ENCODE data around the gene CGB2. TPM values are rescaled to one million over a fixed set of nuclear protein-coding genes. Genes with fewer than 3 reads are reported as not detected.

The CGB2 gene
- total and polyA plus RNA-seq, 2 of the 4 experiments (the other 2 are of a cell fraction): not detected

- H3K56ac ChIP-seq (ENCODE audit: extremely low read depth, insufficient read depth, low read length): no peak overlapping the region
- no peak overlapping the region for H2BK20ac ChIP-seq (ENCODE audit: low read depth, low read length)
- no peak overlapping the region for H3K14ac ChIP-seq (replicated peaks; ENCODE audit: low read depth, low read length)
- in situ Hi-C loops (cut with MboI; ENCODE audit: low sequenced_read_pairs): no loop called here
- no peaks in the 10 kb centered on the region for H3K79me1 ChIP-seq (ENCODE audit: low read depth in 1 of 2, low read length in 2 of 2)
- H2BK15ac ChIP-seq (ENCODE audit: low read depth, low read length): no peak overlapping the region
- H4K20me1 ChIP-seq (ENCODE audit: insufficient read depth, low read length): no peaks in the 10 kb centered on the region
- no peak overlapping the region for H3K4ac ChIP-seq (ENCODE audit: low read depth, low read length)
- no peak overlapping the region for H2AK9ac ChIP-seq (replicated peaks; ENCODE audit: low read depth, low read length, poor library complexity)
- peaks cover 68% of the 10 kb centered on the region for H3K27me3 ChIP-seq (ENCODE audit: control insufficient read depth, insufficient read depth, low read length)
- DNase-seq (no peak), ATAC-seq (ENCODE audit: low read depth) (no peak)
- dilution Hi-C loops (cut with HindIII; ENCODE audit: low sequenced_read_pairs, unreplicated experiment): no loop called here
- H2AFZ ChIP-seq (replicated peaks; ENCODE audit: low read length, poor library complexity): no peak overlapping the region
- H2BK120ac ChIP-seq (ENCODE audit: low read depth, low read length): no peak overlapping the region
- WGBS, 2 experiments (ENCODE audit: extremely low coverage in 2 of 2, insufficient read length in 1 of 2): 83% methylated on average over 4 of the region's 9 CpGs; no CpG with 5 or more reads in 1 of the 2 experiments
- no peak overlapping the region for H4K91ac ChIP-seq (ENCODE audit: insufficient read depth, low read depth, low read length)
- no peak overlapping the region for H3K18ac ChIP-seq (ENCODE audit: low read depth, low read length)
- no peak overlapping the region for H3K4me2 ChIP-seq (ENCODE audit: low read depth, low read length)
- H2BK5ac ChIP-seq (ENCODE audit: low read depth, low read length, poor library complexity, severe bottlenecking): no peak overlapping the region
- H4K8ac ChIP-seq (ENCODE audit: low read depth in 2 of 2, low read length in 2 of 2): no peak overlapping the region
- no peak overlapping the region for H4K5ac ChIP-seq (ENCODE audit: low read depth, low read length)
- CTCF ChIA-PET: no interaction called here
- H3K36me3 ChIP-seq (ENCODE audit: control insufficient read depth, insufficient read depth, low read length): no peaks in the 10 kb centered on the region
- H3K9ac ChIP-seq (ENCODE audit: low read depth, low read length): no peak overlapping the region
- H3K9me3 ChIP-seq (ENCODE audit: control insufficient read depth, insufficient read depth, low read length): peaks cover 18% of the 10 kb centered on the region
- H3K27ac ChIP-seq (ENCODE audit: insufficient read depth, low read length): no peak overlapping the region
- no peak overlapping the region for H2AK5ac ChIP-seq (ENCODE audit: low read depth, low read length)
- H3K9me1 ChIP-seq (ENCODE audit: insufficient read depth, low read length): no peaks in the 10 kb centered on the region
- no TSS peak for BruUV-seq (replicated peaks)
- H3K4me1 ChIP-seq (ENCODE audit: control insufficient read depth, insufficient read depth, low read length): peaks cover 2% of the 10 kb centered on the region; the same call in 1 of the 2 replicates
- POLR2A ChIA-PET (ENCODE audit: unreplicated experiment): no interaction called here
- no peak overlapping the region for H3K23ac ChIP-seq (ENCODE audit: low read depth, low read length)
- no peak overlapping the region for H3K4me3 ChIP-seq (ENCODE audit: insufficient read depth, low read depth, low read length)
- no peak for TF ChIP-seq RAD21 (IDR thresholded peaks at IDR 0.05; ENCODE audit: low read length)
- TF ChIP-seq ELK1 (IDR thresholded peaks at IDR 0.05; ENCODE audit: borderline replicate concordance, low read depth, low read length): no peak
- no peak for TF ChIP-seq BHLHE40 (IDR thresholded peaks at IDR 0.05; ENCODE audit: low read depth, low read length)
- TF ChIP-seq NFE2L2 (IDR thresholded peaks at IDR 0.05; ENCODE audit: low read depth, low read length): no peak
- no peak for TF ChIP-seq MAZ (IDR thresholded peaks at IDR 0.05; ENCODE audit: borderline replicate concordance, low read depth, low read length)
- no peak for TF ChIP-seq MXI1 (IDR thresholded peaks at IDR 0.05; ENCODE audit: borderline replicate concordance, low read depth, low read length)
- TF ChIP-seq POLR2A (IDR thresholded peaks at IDR 0.05; ENCODE audit: low read depth, low read length): no peak
- no peak for TF ChIP-seq CTCF (conservative IDR thresholded peaks at IDR 0.05; ENCODE audit: low read depth, low read length)
- no peak for TF ChIP-seq FOS (IDR thresholded peaks at IDR 0.05; ENCODE audit: low read depth, low read length)
- TF ChIP-seq MAFK (IDR thresholded peaks at IDR 0.05; ENCODE audit: low read depth, low read length): no peak
- TF ChIP-seq SMC3 (IDR thresholded peaks at IDR 0.05; ENCODE audit: low read depth, low read length): no peak
- no peak for TF ChIP-seq RFX5 (IDR thresholded peaks at IDR 0.05; ENCODE audit: low read depth, low read length)
- TF ChIP-seq RCOR1 (IDR thresholded peaks at IDR 0.05; ENCODE audit: insufficient replicate concordance, low read length): no peak
- intact Hi-C loops (cut with micrococcal nuclease): no loop called here
Observed at GRCh38 chr19:49069026-49069425, 37.3 kb downstream of the CGB2 start.

All from IMR-90 (cell line).